ENCODE results near the gene OR2G6. TPM values are rescaled to one million over a fixed set of nuclear protein-coding genes. Genes with fewer than 3 reads are reported as not detected.
A peak's percentile ranks its signal among the peaks of the same experiment; 100 is the strongest.
"Not testable (repeated sequence)": the region's sequence is repeated elsewhere in the genome, so short reads cannot be mapped to it uniquely, and the experiment has no call there.

Gene OR2G6
- total RNA-seq (2022) (not detected in 2 replicates), Bru-seq, nascent RNA (not detected), BruChase-seq, experiment 1, labeled RNA remaining after a 6-hour chase (not detected), BruChase-seq, experiment 2, labeled RNA remaining after a 2-hour chase (percentile 5 among the genes with signal in this experiment)
- long read RNA-seq: 0 reads

DNA sequence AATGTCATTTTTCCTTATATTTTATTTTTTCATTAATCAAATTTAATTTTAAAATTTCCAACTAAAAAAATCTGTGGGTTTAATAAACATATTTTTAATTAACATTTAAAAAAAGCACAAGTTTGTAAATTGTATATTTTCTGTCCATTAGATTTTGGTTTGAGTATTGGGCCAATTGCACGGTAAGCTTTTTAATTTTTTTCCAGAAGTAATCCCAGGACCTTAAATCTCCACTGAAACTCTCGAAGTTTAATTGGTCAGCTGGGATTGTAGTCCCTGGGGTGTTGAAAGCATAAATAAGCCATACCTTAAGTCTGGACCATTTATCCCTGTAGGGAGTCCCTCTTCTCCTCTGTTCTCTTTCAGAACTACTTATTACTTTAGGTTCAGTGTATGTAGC lies at the start of gene OR2G6:
OR2G6 (plus strand) TSS at position 301 of the 400 bp plus-strand sequence. CDS start 13,574 bp downstream, outside the sequence.
- H3K36me3 Mint-ChIP-seq (ENCODE audit: insufficient read depth, unreplicated experiment); intact Hi-C loops (cut with micrococcal nuclease); H3K27me3 Mint-ChIP-seq (ENCODE audit: insufficient read depth, unreplicated experiment); H3K9me3 Mint-ChIP-seq (ENCODE audit: unreplicated experiment); DNase-seq (ENCODE audit: unreplicated experiment); BruUV-seq (replicated peaks); CTCF ChIA-PET; H3K27ac Mint-ChIP-seq (ENCODE audit: low read depth, unreplicated experiment); H3K4me3 Mint-ChIP-seq (ENCODE audit: unreplicated experiment); POLR2A ChIA-PET; H3K4me1 Mint-ChIP-seq (ENCODE audit: insufficient read depth, unreplicated experiment): not testable (repeated sequence)

DNA sequence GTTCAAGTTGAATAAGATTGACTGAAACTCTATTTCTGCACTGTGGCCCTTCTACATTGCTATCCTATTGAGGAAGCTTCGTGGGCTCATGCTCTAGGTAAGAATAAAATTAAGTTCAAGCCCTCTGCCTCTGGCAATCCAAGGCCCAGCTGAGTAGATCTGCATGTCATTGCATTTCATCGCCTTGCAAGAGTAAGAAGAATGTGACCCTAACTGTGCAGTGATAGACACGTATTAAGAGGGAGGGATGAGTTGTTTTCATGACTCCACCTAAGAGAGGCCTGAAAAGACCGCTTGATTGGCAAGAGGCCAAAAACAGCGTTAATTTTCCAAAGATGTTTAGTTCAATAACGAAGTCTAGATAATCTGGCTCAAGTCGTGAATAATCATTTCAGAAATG lies 48.8 kb upstream of the OR2G6 start:
- DNase-seq (ENCODE audit: unreplicated experiment): peak; percentile 6
- H3K27me3 Mint-ChIP-seq (ENCODE audit: insufficient read depth, unreplicated experiment); BruUV-seq (replicated peaks); H3K9me3 Mint-ChIP-seq (ENCODE audit: unreplicated experiment); POLR2A ChIA-PET; H3K4me3 Mint-ChIP-seq (ENCODE audit: unreplicated experiment); H3K36me3 Mint-ChIP-seq (ENCODE audit: insufficient read depth, unreplicated experiment); CTCF ChIA-PET; H3K27ac Mint-ChIP-seq (ENCODE audit: low read depth, unreplicated experiment); intact Hi-C loops (cut with micrococcal nuclease): not testable (repeated sequence)
- peaks cover 12% of the 10 kb centered on the region for H3K4me1 Mint-ChIP-seq (ENCODE audit: insufficient read depth, unreplicated experiment)

DNA sequence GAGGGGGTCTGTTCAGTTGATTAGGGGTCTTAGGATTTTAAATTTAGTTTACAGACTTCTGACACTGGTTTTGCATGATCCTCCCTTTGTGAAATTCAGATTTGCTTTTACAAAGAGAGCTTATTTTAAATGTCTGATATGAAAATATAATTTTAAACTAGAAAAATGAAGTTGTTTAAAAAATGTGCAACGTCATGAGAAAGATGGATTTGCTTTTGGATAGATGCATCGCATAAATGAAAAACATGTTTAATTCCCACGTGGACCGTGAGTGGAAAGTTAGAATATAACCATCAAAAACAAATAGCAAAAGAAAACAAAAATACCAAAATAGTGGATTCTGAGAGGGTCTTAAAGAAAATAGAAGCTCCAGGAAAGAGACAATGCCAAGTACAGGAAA lies 36.7 kb upstream of the OR2G6 start:
- TF ChIP-seq, protein P1, sequence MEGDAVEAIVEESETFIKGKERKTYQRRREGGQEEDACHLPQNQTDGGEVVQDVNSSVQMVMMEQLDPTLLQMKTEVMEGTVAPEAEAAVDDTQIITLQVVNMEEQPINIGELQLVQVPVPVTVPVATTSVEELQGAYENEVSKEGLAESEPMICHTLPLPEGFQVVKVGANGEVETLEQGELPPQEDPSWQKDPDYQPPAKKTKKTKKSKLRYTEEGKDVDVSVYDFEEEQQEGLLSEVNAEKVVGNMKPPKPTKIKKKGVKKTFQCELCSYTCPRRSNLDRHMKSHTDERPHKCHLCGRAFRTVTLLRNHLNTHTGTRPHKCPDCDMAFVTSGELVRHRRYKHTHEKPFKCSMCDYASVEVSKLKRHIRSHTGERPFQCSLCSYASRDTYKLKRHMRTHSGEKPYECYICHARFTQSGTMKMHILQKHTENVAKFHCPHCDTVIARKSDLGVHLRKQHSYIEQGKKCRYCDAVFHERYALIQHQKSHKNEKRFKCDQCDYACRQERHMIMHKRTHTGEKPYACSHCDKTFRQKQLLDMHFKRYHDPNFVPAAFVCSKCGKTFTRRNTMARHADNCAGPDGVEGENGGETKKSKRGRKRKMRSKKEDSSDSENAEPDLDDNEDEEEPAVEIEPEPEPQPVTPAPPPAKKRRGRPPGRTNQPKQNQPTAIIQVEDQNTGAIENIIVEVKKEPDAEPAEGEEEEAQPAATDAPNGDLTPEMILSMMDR (IDR thresholded peaks at IDR 0.05; ENCODE audit: unreplicated experiment): no peak
- Mint-ChIP-seq H3K4me3 (ENCODE audit: unreplicated experiment) (no peak overlapping the region), H3K27me3 (ENCODE audit: insufficient read depth, unreplicated experiment) (peaks cover 34% of the 10 kb centered on the region), H3K27ac (ENCODE audit: low read depth, unreplicated experiment) (no peak overlapping the region), H3K9me3 (ENCODE audit: unreplicated experiment) (no peaks in the 10 kb centered on the region), H3K4me1 (ENCODE audit: insufficient read depth, unreplicated experiment) (peaks cover 8% of the 10 kb centered on the region), H3K36me3 (ENCODE audit: insufficient read depth, unreplicated experiment) (no peaks in the 10 kb centered on the region)
- no TSS peak for BruUV-seq (replicated peaks)
- intact Hi-C loops (cut with micrococcal nuclease): no loop called here
- ChIA-PET CTCF (interaction anchor here (0.6 to 0.9 kb wide), 4 partner anchors 55 to 300 kb away, joined by 3 read pairs; no protein-coding TSS in a partner anchor), POLR2A (interaction anchor here (0.6 kb wide), 1 partner anchor 709 kb away, joined by 3 read pairs; no protein-coding TSS in a partner anchor)
- DNase-seq (ENCODE audit: unreplicated experiment): no peak

DNA sequence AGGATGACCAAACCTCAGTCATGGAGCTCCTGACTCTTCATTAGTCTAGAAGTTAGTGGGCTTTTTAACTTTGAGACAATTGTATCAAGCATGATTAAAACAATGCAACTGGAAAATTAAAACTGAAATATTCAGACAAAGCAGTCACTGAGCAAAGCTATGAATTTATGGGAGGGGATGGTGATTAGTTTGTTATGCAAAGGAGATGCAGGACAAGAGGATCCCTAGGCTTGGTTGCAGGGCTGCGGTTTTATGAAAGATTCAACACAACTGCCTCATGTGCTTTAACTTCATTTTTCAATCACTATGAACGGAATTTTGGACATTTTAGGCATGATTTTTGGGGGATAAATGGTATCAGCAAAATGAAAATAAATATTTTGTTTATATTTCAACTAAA lies 35.8 kb upstream of the OR2G6 start:
- DNase-seq (ENCODE audit: unreplicated experiment); H3K27ac Mint-ChIP-seq (ENCODE audit: low read depth, unreplicated experiment); CTCF ChIA-PET; intact Hi-C loops (cut with micrococcal nuclease); POLR2A ChIA-PET; BruUV-seq (replicated peaks); H3K4me3 Mint-ChIP-seq (ENCODE audit: unreplicated experiment); H3K4me1 Mint-ChIP-seq (ENCODE audit: insufficient read depth, unreplicated experiment); H3K9me3 Mint-ChIP-seq (ENCODE audit: unreplicated experiment); H3K36me3 Mint-ChIP-seq (ENCODE audit: insufficient read depth, unreplicated experiment): not testable (repeated sequence)
- H3K27me3 Mint-ChIP-seq (ENCODE audit: insufficient read depth, unreplicated experiment): peaks cover 41% of the 10 kb centered on the region

DNA sequence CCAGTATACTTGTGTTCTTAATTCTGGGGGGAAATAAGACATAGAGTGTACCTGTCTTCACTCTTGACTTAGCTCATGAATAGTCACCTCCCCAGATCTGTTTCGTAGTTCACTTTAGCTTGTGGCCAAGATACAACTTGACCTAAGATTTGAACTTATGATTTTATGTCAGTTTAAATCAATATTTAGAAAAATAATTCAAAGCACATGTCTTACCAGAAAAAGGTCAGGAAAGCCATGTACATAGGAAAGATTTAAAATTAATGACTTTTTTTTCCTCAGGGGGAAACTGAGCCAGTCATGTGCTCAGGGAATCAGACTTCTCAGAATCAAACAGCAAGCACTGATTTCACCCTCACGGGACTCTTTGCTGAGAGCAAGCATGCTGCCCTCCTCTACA lies 34.8 kb upstream of the OR2G6 start, which contains the start of gene OR2T3:
OR2T3 (plus strand) TSS at position 301 of the 400 bp plus-strand sequence; CDS start at position 301, 0 bp downstream.
- intact Hi-C loops (cut with micrococcal nuclease); CTCF ChIA-PET; POLR2A ChIA-PET; BruUV-seq (replicated peaks); DNase-seq (ENCODE audit: unreplicated experiment); H3K36me3 Mint-ChIP-seq (ENCODE audit: insufficient read depth, unreplicated experiment); H3K27ac Mint-ChIP-seq (ENCODE audit: low read depth, unreplicated experiment); H3K4me3 Mint-ChIP-seq (ENCODE audit: unreplicated experiment); H3K4me1 Mint-ChIP-seq (ENCODE audit: insufficient read depth, unreplicated experiment); H3K9me3 Mint-ChIP-seq (ENCODE audit: unreplicated experiment): not testable (repeated sequence)
- H3K27me3 Mint-ChIP-seq (ENCODE audit: insufficient read depth, unreplicated experiment): peaks cover 51% of the 10 kb centered on the region

DNA sequence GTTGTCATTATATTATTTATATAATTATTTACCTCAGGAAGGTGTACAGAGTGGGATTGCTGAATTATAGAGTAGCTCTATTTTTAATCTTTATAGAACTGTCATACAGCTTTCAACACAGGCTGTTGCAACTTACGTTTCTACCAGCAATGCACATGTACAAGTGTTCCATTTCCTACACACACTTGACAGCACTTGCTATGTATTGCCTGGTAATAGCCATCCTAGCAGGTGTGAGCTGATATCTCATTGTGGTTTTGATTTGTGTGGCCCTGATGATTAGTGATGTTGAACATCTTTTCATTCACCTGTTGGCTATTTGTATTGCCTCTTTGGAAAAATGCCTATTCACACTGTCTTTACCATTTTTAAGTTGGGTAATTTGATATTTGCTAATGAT lies 32.2 kb upstream of the OR2G6 start:
- H3K4me3 Mint-ChIP-seq (ENCODE audit: unreplicated experiment); POLR2A ChIA-PET; intact Hi-C loops (cut with micrococcal nuclease); DNase-seq (ENCODE audit: unreplicated experiment); H3K9me3 Mint-ChIP-seq (ENCODE audit: unreplicated experiment); H3K36me3 Mint-ChIP-seq (ENCODE audit: insufficient read depth, unreplicated experiment); H3K4me1 Mint-ChIP-seq (ENCODE audit: insufficient read depth, unreplicated experiment); H3K27ac Mint-ChIP-seq (ENCODE audit: low read depth, unreplicated experiment); CTCF ChIA-PET; BruUV-seq (replicated peaks): not testable (repeated sequence)
- peaks cover 65% of the 10 kb centered on the region for H3K27me3 Mint-ChIP-seq (ENCODE audit: insufficient read depth, unreplicated experiment)

DNA sequence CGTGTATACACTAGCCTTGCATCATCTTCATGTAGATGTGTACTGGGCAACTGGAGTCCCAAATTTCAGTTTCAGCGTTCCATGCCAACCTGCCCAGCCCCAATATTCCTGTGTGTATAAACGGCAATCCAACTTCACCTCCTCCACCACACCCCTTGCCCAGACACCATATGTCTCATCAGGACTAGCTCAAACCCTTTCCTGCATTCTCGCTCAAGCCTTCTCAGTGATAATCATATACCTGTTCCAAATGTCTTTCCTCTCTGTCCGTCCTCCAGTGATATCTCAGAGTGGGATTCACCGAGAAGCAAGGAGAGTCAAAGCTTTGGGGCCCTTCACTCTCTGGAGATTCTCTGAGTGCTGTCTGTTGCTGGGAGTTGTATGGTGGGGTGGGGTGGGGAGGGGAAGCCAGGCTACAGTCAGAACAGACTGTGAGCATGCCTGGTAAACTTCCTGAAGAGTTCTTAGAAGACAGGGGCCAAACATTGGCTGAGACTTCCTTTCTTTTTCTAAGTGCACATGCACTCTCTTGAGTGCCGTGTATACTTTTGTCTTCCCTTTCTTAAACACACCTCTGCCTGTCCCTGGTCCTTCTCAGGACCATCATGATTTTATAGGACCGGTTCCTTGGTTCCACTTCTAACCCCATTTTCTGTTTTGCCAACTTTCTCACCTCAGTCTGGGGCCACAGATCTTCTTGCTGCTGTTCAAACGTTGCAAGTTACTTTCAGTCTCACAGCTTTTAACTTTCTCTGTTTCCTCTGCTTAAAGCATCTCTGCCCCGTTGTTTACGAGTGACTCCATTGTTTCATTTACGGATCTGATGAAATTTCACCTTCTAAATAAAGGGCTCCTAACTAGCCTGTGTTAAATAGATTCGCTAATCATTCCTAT lies 25.9 kb upstream of the OR2G6 start:
- H3K4me1 Mint-ChIP-seq (ENCODE audit: insufficient read depth, unreplicated experiment); POLR2A ChIA-PET; H3K36me3 Mint-ChIP-seq (ENCODE audit: insufficient read depth, unreplicated experiment); H3K9me3 Mint-ChIP-seq (ENCODE audit: unreplicated experiment); DNase-seq (ENCODE audit: unreplicated experiment); CTCF ChIA-PET; H3K27ac Mint-ChIP-seq (ENCODE audit: low read depth, unreplicated experiment); BruUV-seq (replicated peaks); intact Hi-C loops (cut with micrococcal nuclease): not testable (repeated sequence)
- peak overlapping the region; percentile 22 for H3K4me3 Mint-ChIP-seq (ENCODE audit: unreplicated experiment)
- H3K27me3 Mint-ChIP-seq (ENCODE audit: insufficient read depth, unreplicated experiment): peaks cover 50% of the 10 kb centered on the region

DNA sequence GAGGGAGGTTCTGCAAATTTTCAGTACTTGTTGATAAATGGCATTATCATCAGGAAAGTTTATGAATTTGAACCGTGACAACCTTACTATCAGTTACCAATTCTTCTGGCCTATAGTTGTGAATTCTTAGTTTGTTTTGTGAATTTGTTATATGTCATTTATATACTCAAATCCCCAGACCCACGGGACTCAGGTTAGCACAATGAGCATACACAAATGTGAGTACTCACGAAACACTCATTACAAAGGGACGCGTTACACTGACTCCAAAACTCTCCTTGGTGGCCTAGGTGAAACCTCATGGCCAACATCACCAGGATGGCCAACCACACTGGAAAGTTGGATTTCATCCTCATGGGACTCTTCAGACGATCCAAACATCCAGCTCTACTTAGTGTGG lies 19.6 kb upstream of the OR2G6 start, which contains the start of gene OR2T5:
OR2T5 (plus strand) TSS at position 301 of the 400 bp plus-strand sequence; CDS start at position 301, 0 bp downstream.
- DNase-seq (ENCODE audit: unreplicated experiment); H3K27me3 Mint-ChIP-seq (ENCODE audit: insufficient read depth, unreplicated experiment); BruUV-seq (replicated peaks); POLR2A ChIA-PET; H3K36me3 Mint-ChIP-seq (ENCODE audit: insufficient read depth, unreplicated experiment); H3K4me3 Mint-ChIP-seq (ENCODE audit: unreplicated experiment); H3K9me3 Mint-ChIP-seq (ENCODE audit: unreplicated experiment); H3K4me1 Mint-ChIP-seq (ENCODE audit: insufficient read depth, unreplicated experiment); H3K27ac Mint-ChIP-seq (ENCODE audit: low read depth, unreplicated experiment); intact Hi-C loops (cut with micrococcal nuclease); CTCF ChIA-PET: not testable (repeated sequence)

All from MCF 10A (cell line).